IMR-90 (cell line): ENCODE measurements around the gene GEMIN8. TPM values are rescaled to one million over a fixed set of nuclear protein-coding genes. Genes with fewer than 3 reads are reported as not detected.

Experiments
- ATAC-seq: fragments of 200-7000 bp; cut with Tn5 transposase; 2 replicates; pipeline ENCODE4 v1.9.1; 2020; ENCODE audit warnings: low read depth, mild to moderate bottlenecking, moderate library complexity
- BruUV-seq: library from RNA; stranded (reverse); fragments of 400-500 nt; replicated peaks from 2 replicates; lab custom pipeline; 2021; lab: Mats Ljungman, UMichigan
- CTCF ChIA-PET: fragments of 300-600 bp; formaldehyde crosslinking; extraction: SDS; loops from one replicate; lab custom pipeline; 2021; ENCODE audit warnings: antibody characterized with exemption; lab: Yijun Ruan, JAX
- POLR2A ChIA-PET: fragments of 300-600 bp; sonication (Branson Sonifier 250); formaldehyde crosslinking; loops from one replicate; lab custom pipeline; 2022; ENCODE audit warnings: antibody characterized with exemption; ENCODE audit not compliant: unreplicated experiment; lab: Charles Lee
- DNase-seq: peaks from one replicate; pipeline ENCODE4 v3.0.0; 2013
- H2AFZ ChIP-seq: replicated peaks from 2 replicates; pipeline ENCODE3; 2013; ENCODE audit warnings: low read length, mild to moderate bottlenecking; ENCODE audit not compliant: poor library complexity
- H2AK5ac ChIP-seq: 2 replicates; pipeline ENCODE4 v1.6.1; 2013; ENCODE audit warnings: low read depth, low read length, inconsistent platforms
- H2AK9ac ChIP-seq: replicated peaks from 2 replicates; pipeline ENCODE3; 2013; ENCODE audit warnings: mild to moderate bottlenecking, low read depth, low read length, moderate library complexity; ENCODE audit not compliant: poor library complexity
- H2BK120ac ChIP-seq: 2 replicates; pipeline ENCODE4 v1.6.1; 2013; ENCODE audit warnings: low read depth, low read length, inconsistent platforms
- H2BK15ac ChIP-seq: 3 replicates; pipeline ENCODE4 v1.6.1; 2013; ENCODE audit warnings: low read depth, low read length, inconsistent platforms
- H2BK20ac ChIP-seq: 2 replicates; pipeline ENCODE4 v1.6.1; 2013; ENCODE audit warnings: low read depth, mild to moderate bottlenecking, inconsistent platforms, low read length, moderate library complexity
- H2BK5ac ChIP-seq: 2 replicates; pipeline ENCODE4 v1.6.1; 2013; ENCODE audit warnings: mild to moderate bottlenecking, low read depth, low read length, inconsistent platforms; ENCODE audit not compliant: poor library complexity, severe bottlenecking
- H3K14ac ChIP-seq: replicated peaks from 2 replicates; pipeline ENCODE4 v1.6.1; 2013; ENCODE audit warnings: low read depth, low read length, inconsistent platforms
- H3K18ac ChIP-seq: 2 replicates; pipeline ENCODE4 v1.6.1; 2013; ENCODE audit warnings: low read depth, low read length, control low read depth
- H3K23ac ChIP-seq: 2 replicates; pipeline ENCODE4 v1.6.1; 2013; ENCODE audit warnings: low read depth, low read length, inconsistent platforms
- H3K27ac ChIP-seq: 2 replicates; pipeline ENCODE4 v1.5.1; 2013; ENCODE audit warnings: mild to moderate bottlenecking, control low read depth, low read length; ENCODE audit not compliant: insufficient read depth
- H3K27me3 ChIP-seq: 2 replicates; pipeline ENCODE4 v1.6.1; 2013; ENCODE audit warnings: low read length; ENCODE audit not compliant: control insufficient read depth, insufficient read depth
- H3K36me3 ChIP-seq: 2 replicates; pipeline ENCODE4 v1.6.1; 2013; ENCODE audit warnings: low read length, mixed read lengths; ENCODE audit not compliant: control insufficient read depth, insufficient read depth
- H3K4ac ChIP-seq: 2 replicates; pipeline ENCODE4 v1.6.1; 2013; ENCODE audit warnings: low read depth, low read length, inconsistent platforms
- H3K4me1 ChIP-seq: 2 replicates; pipeline ENCODE4 v1.6.1; 2013; ENCODE audit warnings: low read length, mixed read lengths; ENCODE audit not compliant: control insufficient read depth, insufficient read depth
- H3K4me2 ChIP-seq: 2 replicates; pipeline ENCODE4 v1.6.1; 2013; ENCODE audit warnings: low read depth, mild to moderate bottlenecking, control low read depth, low read length, moderate library complexity
- H3K4me3 ChIP-seq: 2 replicates; pipeline ENCODE4 v1.5.1; 2013; ENCODE audit warnings: low read depth, mild to moderate bottlenecking, control low read depth, low read length, moderate library complexity; ENCODE audit not compliant: insufficient read depth
- H3K56ac ChIP-seq: 2 replicates; pipeline ENCODE4 v1.6.1; 2013; ENCODE audit warnings: low read length, inconsistent platforms; ENCODE audit not compliant: insufficient read depth; ENCODE audit errors: extremely low read depth
- H3K79me1 ChIP-seq, 2 experiments: 2 replicates each; pipeline ENCODE4 v1.6.1; 2013; ENCODE audit warnings: low read length in 2 of 2, inconsistent platforms in 1 of 2, low read depth in 1 of 2
- H3K9ac ChIP-seq: 2 replicates; pipeline ENCODE4 v1.6.1; 2013; ENCODE audit warnings: low read depth, low read length, control low read depth
- H3K9me1 ChIP-seq: 2 replicates; pipeline ENCODE4 v1.6.1; 2013; ENCODE audit warnings: low read length, inconsistent platforms; ENCODE audit not compliant: insufficient read depth
- H3K9me3 ChIP-seq: 2 replicates; pipeline ENCODE4 v1.6.1; 2013; ENCODE audit warnings: low read length; ENCODE audit not compliant: control insufficient read depth, insufficient read depth
- H4K20me1 ChIP-seq: 2 replicates; pipeline ENCODE4 v1.6.1; 2013; ENCODE audit warnings: low read length, inconsistent platforms; ENCODE audit not compliant: insufficient read depth
- H4K5ac ChIP-seq: 2 replicates; pipeline ENCODE4 v1.6.1; 2013; ENCODE audit warnings: mild to moderate bottlenecking, low read depth, low read length, control low read depth
- H4K8ac ChIP-seq, 2 experiments: 2 replicates each; pipeline ENCODE4 v1.6.1; 2013; ENCODE audit warnings: low read depth in 2 of 2, low read length in 2 of 2, control low read depth in 1 of 2, inconsistent platforms in 1 of 2
- H4K91ac ChIP-seq: 2 replicates; pipeline ENCODE4 v1.6.1; 2013; ENCODE audit warnings: low read depth, low read length, inconsistent platforms; ENCODE audit not compliant: insufficient read depth
- CHD1 ChIP-seq: IDR thresholded peaks from 2 replicates; pipeline ENCODE4 v1.6.1; 2012; ENCODE audit warnings: low read depth, low read length, improper control_type of control experiment
- MAFK ChIP-seq: IDR thresholded peaks from 2 replicates; pipeline ENCODE4 v1.6.1; 2012; ENCODE audit warnings: low read depth, low read length, improper control_type of control experiment
- POLR2A ChIP-seq: IDR thresholded peaks from 2 replicates; pipeline ENCODE4 v1.6.1; 2012; ENCODE audit warnings: mild to moderate bottlenecking, low read depth, low read length
- WGBS, 2 experiments: methylation state at CpG; one replicate each; pipeline versions ENCODE4 v1.1.5 to v1.1.7; 2013; ENCODE audit warnings: missing lambda C conversion rate in 2 of 2; ENCODE audit not compliant: insufficient read length in 1 of 2; ENCODE audit errors: extremely low coverage in 2 of 2; 5-methylcytosine and 5-hydroxymethylcytosine counted together
- dilution Hi-C: fragments of 300-500 bp; cut with HindIII; formaldehyde crosslinking; loops from one replicate; pipeline ENCODE4 v1.14.3; 2018; ENCODE audit warnings: low sequenced_read_pairs; ENCODE audit not compliant: unreplicated experiment
- in situ Hi-C: fragments of 300-500 bp; cut with MboI; formaldehyde crosslinking; loops from 3 replicates; pipeline ENCODE4 v1.14.3; 2019; ENCODE audit warnings: low sequenced_read_pairs, inconsistent platforms, mixed read lengths
- intact Hi-C: fragments of 100-400 bp; cut with micrococcal nuclease; formaldehyde crosslinking; loops from 2 replicates; pipeline ENCODE4 v1.10.0; 2022
- polyA plus RNA-seq, 3 experiments: library from polyadenylated mRNA; depleted of rRNA; stranded (reverse); fragments of >200 nt; gene quantifications; 2 replicates each; pipeline ENCODE4 v1.2.3, GENCODE V29; 2012; ENCODE audit warnings: low replicate concordance in 1 of 3
- total RNA-seq: library from RNA; depleted of rRNA; stranded (reverse); fragments of >200 nt; gene quantifications from 2 replicates; pipeline ENCODE4 v1.2.3, GENCODE V29; 2012

Gene GEMIN8
- total and polyA plus RNA-seq, 2 of the 4 experiments (the other 2 are of a cell fraction): 12.0 to 24.1 TPM

DNA sequence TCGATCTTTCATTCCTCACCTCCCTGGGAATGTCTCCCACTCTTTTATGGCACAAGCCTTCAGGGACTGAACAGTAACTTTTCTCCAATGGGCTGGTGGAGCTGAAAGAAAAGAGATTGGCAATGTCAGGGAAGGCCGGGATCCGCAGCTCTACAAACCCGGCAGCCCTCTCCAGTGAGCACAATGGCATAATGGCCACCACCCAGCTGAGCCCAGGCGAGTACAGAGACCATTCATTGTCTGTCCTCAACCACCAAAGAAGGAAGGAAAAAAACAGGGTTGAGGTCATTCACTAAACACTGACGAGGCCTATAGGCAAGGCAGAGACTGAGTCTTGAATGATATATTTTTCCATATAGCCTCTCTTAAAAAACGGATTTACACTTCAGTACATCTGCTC, 3.6 kb downstream of the GEMIN8 start:
- Histone ChIP-seq H3K9me3 (no peaks in the 10 kb centered on the region), H3K4me2 (no peak overlapping the region), H4K8ac (no peak overlapping the region), H3K9ac (no peak overlapping the region), H2AFZ (no peak overlapping the region), H3K18ac (no peak overlapping the region), H3K14ac (no peak overlapping the region), H3K4me1 (peaks cover 4% of the 10 kb centered on the region), H3K4ac (no peak overlapping the region), H3K27me3 (no peaks in the 10 kb centered on the region), H3K23ac (no peak overlapping the region), H4K20me1 (no peaks in the 10 kb centered on the region), H4K5ac (no peak overlapping the region), H3K56ac (no peak overlapping the region), H2BK15ac (no peak overlapping the region), H3K27ac (no peak overlapping the region), H3K9me1 (peaks cover 4% of the 10 kb centered on the region), H4K91ac (no peak overlapping the region), H3K36me3 (no peaks in the 10 kb centered on the region), H2AK5ac (0 out of 2 replicates have a peak overlapping the region, but pooled peaks have one; percentile 2), H3K4me3 (no peak overlapping the region), H2BK20ac (no peak overlapping the region), H2AK9ac (no peak overlapping the region), H3K79me1 (peaks cover 5 to 13% of the 10 kb centered on the region in 2 experiments; a peak in 2 of 4 replicates), H2BK5ac (no peak overlapping the region), H2BK120ac (no peak overlapping the region)
- in situ Hi-C loops: loop anchor here (5.0 to 25.0 kb wide), 4 partner anchors 261 to 1064 kb away; partner anchors contain the start of gene TCEANC
- TF ChIP-seq MAFK (no peak), CHD1 (no peak), POLR2A (no peak)
- DNase-seq (no peak), ATAC-seq (no peak)
- POLR2A ChIA-PET: no interaction called here
- intact Hi-C loops: no loop called here
- dilution Hi-C loops: no loop called here
- no TSS peak for BruUV-seq
- CTCF ChIA-PET: no interaction called here
- 93% methylated on average over 3 of the region's 7 CpGs; no CpG with 5 or more reads in 1 of the 2 experiments for WGBS, 2 experiments
